Loucy (cell line): ENCODE measurements around the gene VAMP7.
"Not testable (repeated sequence)": the region's sequence is repeated elsewhere in the genome, so short reads cannot be mapped to it uniquely, and the experiment has no call there.

Source experiments
- H2AFZ ChIP-seq: fragments of 200-600 bp; sonication (generic); 2 replicates; pipeline ENCODE4 v1.6.0; 2016; ENCODE audit warnings: antibody characterized with exemption, mild to moderate bottlenecking, low read length, moderate library complexity
- H3F3A ChIP-seq: fragments of 200-600 bp; 2 replicates; pipeline ENCODE4 v1.6.0; 2016; ENCODE audit warnings: antibody characterized with exemption, low read depth, mild to moderate bottlenecking
- H3K27me3 ChIP-seq: fragments of 200-600 bp; sonication (generic); 2 replicates; pipeline ENCODE4 v1.6.1; 2014; ENCODE audit warnings: low read length, mild to moderate bottlenecking; ENCODE audit not compliant: insufficient read depth, poor library complexity, severe bottlenecking
- H3K36me3 ChIP-seq: fragments of 200-600 bp; sonication (generic); 2 replicates; pipeline ENCODE4 v1.6.1; 2016; ENCODE audit warnings: low read length; ENCODE audit not compliant: insufficient read depth
- H3K4me1 ChIP-seq: fragments of 200-600 bp; sonication (generic); 2 replicates; pipeline ENCODE4 v1.5.1; 2014; ENCODE audit warnings: low read length, mild to moderate bottlenecking; ENCODE audit not compliant: insufficient read depth, poor library complexity, severe bottlenecking
- H3K4me2 ChIP-seq: fragments of 200-600 bp; sonication (generic); 2 replicates; pipeline ENCODE4 v1.6.0; 2014; ENCODE audit warnings: antibody characterized with exemption, low read length, low read depth, mild to moderate bottlenecking; ENCODE audit not compliant: poor library complexity, severe bottlenecking
- H3K4me3 ChIP-seq: fragments of 200-600 bp; sonication (generic); 2 replicates; pipeline ENCODE4 v1.5.1; 2014; ENCODE audit warnings: low read length, mild to moderate bottlenecking, mixed read lengths; ENCODE audit not compliant: poor library complexity, severe bottlenecking
- H3K79me2 ChIP-seq: fragments of 200-600 bp; sonication (generic); 2 replicates; pipeline ENCODE4 v1.6.1; 2014; ENCODE audit warnings: low read length; ENCODE audit not compliant: insufficient read depth
- H3K9ac ChIP-seq: fragments of 200-600 bp; sonication (generic); 2 replicates; pipeline ENCODE4 v1.6.0; 2014; ENCODE audit warnings: mild to moderate bottlenecking, low read depth, low read length, moderate library complexity; ENCODE audit not compliant: poor library complexity, severe bottlenecking
- H3K9me2 ChIP-seq: fragments of 200-600 bp; sonication (generic); replicated peaks from 2 replicates; pipeline ENCODE4 v1.6.1; 2016; ENCODE audit warnings: low read depth, low read length, mixed read lengths
- H3K9me3 ChIP-seq: fragments of 200-600 bp; sonication (generic); 2 replicates; pipeline ENCODE4 v1.6.1; 2014; ENCODE audit warnings: mild to moderate bottlenecking, antibody characterized with exemption, low read length, low read depth; ENCODE audit not compliant: insufficient read depth
- H4K20me1 ChIP-seq: fragments of 200-600 bp; sonication (generic); 2 replicates; pipeline ENCODE4 v1.6.0; 2014; ENCODE audit warnings: antibody characterized with exemption, low read length, mild to moderate bottlenecking; ENCODE audit not compliant: insufficient read depth, poor library complexity, severe bottlenecking
- CTCF ChIP-seq: fragments of 200-600 bp; sonication (generic); conservative IDR thresholded peaks from 2 replicates; pipeline ENCODE4 v1.5.1; 2014; ENCODE audit warnings: mild to moderate bottlenecking, antibody characterized with exemption, low read length
- EZH2phosphoT487 ChIP-seq: fragments of 200-600 bp; IDR thresholded peaks from 2 replicates; pipeline ENCODE4 v1.6.1; 2018; ENCODE audit warnings: antibody characterized with exemption, mild to moderate bottlenecking, moderate library complexity, borderline replicate concordance

The VAMP7 gene

GRCh38 chrX:155900765-155901164, 19.6 kb downstream of the VAMP7 start:
- Histone ChIP-seq H3K27me3 (no peaks in the 10 kb centered on the region), H3F3A (no peaks in the 10 kb centered on the region), H3K79me2 (no peaks in the 10 kb centered on the region), H4K20me1 (no peaks in the 10 kb centered on the region), H3K9me3 (no peaks in the 10 kb centered on the region), H2AFZ (no peak overlapping the region), H3K9me2 (no peaks in the 10 kb centered on the region), H3K4me3 (no peak overlapping the region), H3K36me3 (peaks cover 40% of the 10 kb centered on the region; the same call in 1 of the 2 replicates), H3K9ac (no peak overlapping the region), H3K4me1 (no peaks in the 10 kb centered on the region), H3K4me2 (no peak overlapping the region)
- TF ChIP-seq CTCF (no peak), EZH2phosphoT487 (no peak)

GRCh38 chrX:155907661-155908060, 26.5 kb downstream of the VAMP7 start:
- H2AFZ ChIP-seq, H3K4me2 ChIP-seq, H3K4me1 ChIP-seq, H4K20me1 ChIP-seq, H3K9me3 ChIP-seq, H3K79me2 ChIP-seq, H3K9me2 ChIP-seq, H3K27me3 ChIP-seq, H3K4me3 ChIP-seq, H3F3A ChIP-seq, H3K9ac ChIP-seq: not testable (repeated sequence)
- H3K36me3 ChIP-seq: peaks cover 15% of the 10 kb centered on the region; the same call in 1 of the 2 replicates

GRCh38 chrX:155923200-155923599, 42.1 kb downstream of the VAMP7 start:
- H3K4me1 ChIP-seq: no peaks in the 10 kb centered on the region
- H2AFZ ChIP-seq: no peak overlapping the region
- H3K4me3 ChIP-seq: no peak overlapping the region
- no peak overlapping the region for H3K9ac ChIP-seq
- no peaks in the 10 kb centered on the region for H3F3A ChIP-seq
- H3K79me2 ChIP-seq: no peaks in the 10 kb centered on the region
- no peak for TF ChIP-seq EZH2phosphoT487
- no peak for TF ChIP-seq CTCF
- peaks cover 39% of the 10 kb centered on the region for H3K36me3 ChIP-seq
- no peaks in the 10 kb centered on the region for H3K9me2 ChIP-seq
- no peaks in the 10 kb centered on the region for H4K20me1 ChIP-seq
- H3K9me3 ChIP-seq: no peaks in the 10 kb centered on the region
- no peak overlapping the region for H3K4me2 ChIP-seq
- no peaks in the 10 kb centered on the region for H3K27me3 ChIP-seq

GRCh38 chrX:155930852-155931618, 49.9 kb downstream of the VAMP7 start:
- H3K27me3 ChIP-seq, H3K9ac ChIP-seq, H3K4me1 ChIP-seq, H3K9me3 ChIP-seq, H3K4me2 ChIP-seq, H3K79me2 ChIP-seq, H3K4me3 ChIP-seq, H4K20me1 ChIP-seq, H3F3A ChIP-seq, H3K9me2 ChIP-seq, H2AFZ ChIP-seq: not testable (repeated sequence)
- H3K36me3 ChIP-seq: peaks cover 21% of the 10 kb centered on the region; the same call in 1 of the 2 replicates
